ENCODE results near the gene CALML5.

GRCh38 chr10:5522913-5523560 lies 23.7 kb upstream of the CALML5 start:
- TF ChIP-seq ZSCAN18 (CRISPR knock-in tag; IDR thresholded peaks at IDR 0.05) (no peak), CTCF (IDR thresholded peaks at IDR 0.05) (no peak), ELF4 (CRISPR knock-in tag; IDR thresholded peaks at IDR 0.05; ENCODE audit: low read depth) (no peak), KAT7 (CRISPR knock-in tag; IDR thresholded peaks at IDR 0.05; ENCODE audit: borderline replicate concordance) (no peak)

Measured in WTC11 (cell line).